Skin epidermis (tissue), 12 donors: ENCODE data around the gene GDI1.

Experiments used
- H3K27ac ChIP-seq, 21 experiments: fragments of 200-600 bp; sonication (generic) in 11 of 21; one replicate each; pipeline ENCODE4 v1.5.0; 2020; ENCODE audit warnings: mild to moderate bottlenecking in 3 of 21, inconsistent platforms in 2 of 21, moderate library complexity in 2 of 21
- H3K4me3 ChIP-seq, 7 experiments: fragments of 200-600 bp; sonication (generic) in 2 of 7; one replicate each; pipeline ENCODE4 v1.5.0; 2020; ENCODE audit warnings: inconsistent platforms in 2 of 7, mild to moderate bottlenecking in 2 of 7, moderate library complexity in 1 of 7

The GDI1 gene

DNA sequence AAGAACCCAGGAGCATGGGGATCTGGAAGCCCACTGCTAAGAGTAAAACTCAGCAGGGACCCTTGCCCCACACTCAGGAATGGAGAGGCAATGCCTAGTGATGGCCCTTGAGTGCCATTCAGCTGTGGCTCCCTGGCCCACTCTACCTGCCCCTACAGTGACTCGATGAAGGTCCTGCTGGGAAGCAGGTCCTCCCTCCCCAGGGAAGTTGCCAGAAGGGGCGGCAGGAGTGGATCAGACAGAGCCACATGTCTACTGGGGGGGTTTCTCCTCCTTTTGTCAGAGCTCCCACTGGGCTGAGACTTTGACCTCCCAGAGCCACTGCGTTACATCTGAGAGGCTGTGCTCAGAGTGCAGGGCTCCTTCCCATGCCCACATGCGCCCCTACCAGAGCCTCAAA, 52.2 kb downstream of the GDI1 start:
- H3K27ac ChIP-seq = peak overlapping the region in 12 of 21 experiments; percentile 39 to 98 (median 94)
- peak overlapping the region in 6 of 7 experiments; percentile 48 to 74 (median 60) for H3K4me3 ChIP-seq

DNA sequence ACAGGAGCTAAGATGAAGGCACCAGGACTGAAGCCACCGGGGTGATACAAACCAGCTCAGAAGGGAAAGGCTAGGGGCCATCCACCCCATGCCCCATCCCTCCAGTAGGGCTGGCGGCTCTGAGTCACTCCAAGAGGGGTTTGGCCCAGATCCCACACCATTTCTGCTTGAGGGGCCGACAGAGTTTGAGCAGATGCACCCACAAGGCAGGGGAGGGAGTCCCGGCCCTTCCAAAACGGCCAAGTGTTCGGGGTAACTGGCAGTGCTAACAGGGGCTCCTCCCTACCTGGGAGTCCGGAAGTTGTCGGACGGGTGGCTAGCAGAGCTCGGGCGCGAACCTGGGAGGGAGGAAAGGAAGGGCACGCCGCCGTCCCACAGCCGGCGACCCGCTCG, 53.1 kb downstream of the GDI1 start:
- H3K4me3 ChIP-seq = peak overlapping the region; percentile 48 to 74 (median 59)

GRCh38 chrX:154490414-154491083, 53.6 kb downstream of the GDI1 start, which contains the start of gene SLC10A3:
TSS of gene SLC10A3 (minus strand) at chrX:154490629. CDS start at chrX:154488940, 1,689 bp downstream.
- Histone ChIP-seq H3K4me3 (peak within 1 kb of the TSS; percentile 48 to 74 (median 59)), H3K27ac (peak within 1 kb of the TSS; percentile 78 to 98 (median 91))

More for the DNA sequence above, 53.1 kb downstream of the GDI1 start:
- H3K27ac ChIP-seq = peak overlapping the region; percentile 78 to 98 (median 91)
